CD14-positive monocyte (primary cell): ENCODE measurements around the gene DOK6. TPM values are rescaled to one million over a fixed set of nuclear protein-coding genes. Genes with fewer than 3 reads are reported as not detected.

Experiments
- DNase-seq, 3 donors: peaks; one replicate each; pipeline ENCODE4 v3.0.0-alpha.2; 2011 to 2022
- H2AFZ ChIP-seq: 2 replicates; pipeline ENCODE4 v1.6.0; 2012; ENCODE audit warnings: mild to moderate bottlenecking, low read depth, low read length, inconsistent platforms; ENCODE audit not compliant: insufficient read depth, poor library complexity, severe bottlenecking
- H3K27ac ChIP-seq, 2 donors: 1 replicate in 1 of 2; 2 replicates in 1 of 2; pipeline ENCODE4 v1.5.1; 2012 to 2013; ENCODE audit warnings: low read length in 2 of 2, control low read depth in 1 of 2, inconsistent platforms in 1 of 2, low read depth in 1 of 2, mild to moderate bottlenecking in 1 of 2
- H3K27me3 ChIP-seq, 2 donors: one replicate each; pipeline versions ENCODE4 v1.6.0 to v1.6.1; 2011 to 2013; ENCODE audit warnings: low read length in 2 of 2; ENCODE audit not compliant: control insufficient read depth in 2 of 2, insufficient read depth in 2 of 2
- H3K36me3 ChIP-seq, 2 donors: replicated peaks in 1 of 2; 1 replicate in 1 of 2; 2 replicates in 1 of 2; pipeline versions ENCODE4 v1.5.1 to v1.6.1; 2012 to 2013; ENCODE audit warnings: low read length in 2 of 2, control low read depth in 1 of 2, inconsistent platforms in 1 of 2, mild to moderate bottlenecking in 1 of 2; ENCODE audit not compliant: insufficient read depth in 2 of 2, control insufficient read depth in 1 of 2
- H3K4me1 ChIP-seq, 2 donors: 1 replicate in 1 of 2; 2 replicates in 1 of 2; pipeline versions ENCODE4 v1.5.1 to v1.6.1; 2012 to 2013; ENCODE audit warnings: low read length in 2 of 2, control low read depth in 1 of 2, inconsistent platforms in 1 of 2, mild to moderate bottlenecking in 1 of 2, moderate library complexity in 1 of 2; ENCODE audit not compliant: insufficient read depth in 2 of 2, control insufficient read depth in 1 of 2
- H3K4me2 ChIP-seq: replicated peaks from 2 replicates; pipeline ENCODE3; 2012; ENCODE audit warnings: low read length, moderate library complexity, mild to moderate bottlenecking; ENCODE audit not compliant: poor library complexity, severe bottlenecking; ENCODE audit errors: extremely low read depth
- H3K4me3 ChIP-seq, 3 experiments: fragments of 200-600 bp in 1 of 3; sonication (generic) in 1 of 3; replicated peaks in 1 of 3; 1 replicate in 2 of 3; 2 replicates in 1 of 3; pipeline ENCODE4 v1.5.1; 2011 to 2013; ENCODE audit warnings: low read length in 3 of 3, mild to moderate bottlenecking in 3 of 3, control low read depth in 2 of 3, low read depth in 2 of 3, inconsistent platforms in 1 of 3, moderate library complexity in 1 of 3
- H3K79me2 ChIP-seq: 2 replicates; pipeline ENCODE4 v1.6.0; 2012; ENCODE audit warnings: mild to moderate bottlenecking, control low read depth, inconsistent platforms, low read length, moderate library complexity; ENCODE audit not compliant: insufficient read depth
- H3K9ac ChIP-seq: 2 replicates; pipeline ENCODE4 v1.6.0; 2017; ENCODE audit warnings: low read length, mild to moderate bottlenecking; ENCODE audit not compliant: insufficient read depth, poor library complexity, severe bottlenecking
- H3K9me3 ChIP-seq, 2 donors: replicated peaks in 1 of 2; 1 replicate in 1 of 2; 2 replicates in 1 of 2; pipeline versions ENCODE4 v1.5.1 to v1.6.1; 2012 to 2013; ENCODE audit warnings: low read length in 2 of 2, control low read depth in 1 of 2; ENCODE audit not compliant: control insufficient read depth in 1 of 2, insufficient read depth in 1 of 2
- H4K20me1 ChIP-seq: 2 replicates; pipeline ENCODE4 v1.6.0; 2012; ENCODE audit warnings: mild to moderate bottlenecking, low read length, control low read depth, moderate library complexity; ENCODE audit not compliant: insufficient read depth
- H3K27ac Mint-ChIP-seq, 7 donors: one replicate each; pipeline ENCODE4 v1.8.0; 2020; ENCODE audit warnings: mild to moderate bottlenecking in 7 of 7, mixed read lengths in 7 of 7, moderate library complexity in 6 of 7, inconsistent platforms in 2 of 7
- H3K27me3 Mint-ChIP-seq, 3 donors: one replicate each; pipeline ENCODE4 v1.8.0; 2021 to 2022; ENCODE audit warnings: low read depth in 3 of 3, mild to moderate bottlenecking in 3 of 3, mixed read lengths in 3 of 3, moderate library complexity in 3 of 3, inconsistent platforms in 1 of 3
- H3K36me3 Mint-ChIP-seq, 2 donors: one replicate each; pipeline ENCODE4 v1.8.0; 2020; ENCODE audit warnings: mixed read lengths in 2 of 2, inconsistent platforms in 1 of 2, mild to moderate bottlenecking in 1 of 2
- H3K4me1 Mint-ChIP-seq: one replicate; pipeline ENCODE4 v1.8.0; 2020; ENCODE audit warnings: mild to moderate bottlenecking, mixed read lengths
- H3K4me3 Mint-ChIP-seq, 2 donors: one replicate each; pipeline ENCODE4 v1.8.0; 2020; ENCODE audit warnings: mild to moderate bottlenecking in 2 of 2, mixed read lengths in 2 of 2, moderate library complexity in 1 of 2
- H3K9me3 Mint-ChIP-seq, 7 donors: one replicate each; pipeline ENCODE4 v1.8.0; 2020 to 2022; ENCODE audit warnings: mixed read lengths in 7 of 7, mild to moderate bottlenecking in 6 of 7, moderate library complexity in 6 of 7, inconsistent platforms in 2 of 7
- WGBS: methylation state at CpG from one replicate; pipeline ENCODE4 v1.1.5; 2013; ENCODE audit warnings: missing lambda C conversion rate; ENCODE audit not compliant: insufficient coverage; 5-methylcytosine and 5-hydroxymethylcytosine counted together
- intact Hi-C, 2 donors: fragments of 100-400 bp; cut with micrococcal nuclease; formaldehyde crosslinking; loops; one replicate each; pipeline versions ENCODE4 v1.15.0 to v1.15.1; 2023
- polyA plus RNA-seq, 3 donors: library from polyadenylated mRNA; depleted of rRNA in 1 of 3; unstranded in 2 of 3; stranded (reverse) in 1 of 3; fragments of 300-500 nt in 2 of 3; fragments of >200 nt in 1 of 3; fragmentation: Illumina TruSeq in 2 of 3; gene quantifications; 1 replicate in 2 of 3; 2 replicates in 1 of 3; pipeline ENCODE4 v1.2.3, GENCODE V29; 2012 to 2021
- TF ChIP-seq, protein P1 (sequence below): fragments of 200-600 bp; IDR thresholded peaks from one replicate; pipeline ENCODE4 v1.8.0; 2022; ENCODE audit warnings: antibody characterized with exemption, mild to moderate bottlenecking

Gene DOK6
- polyA plus RNA-seq, 3 donors: not detected

GRCh38 chr18:69736730-69737129 lies 336.0 kb downstream of the DOK6 start:
- Histone ChIP-seq H3K79me2 (no peaks in the 10 kb centered on the region), H3K36me3 (no peaks in the 10 kb centered on the region), H3K4me2 (no peak overlapping the region), H3K9me3 (peaks cover 7 to 8% of the 10 kb centered on the region in 2 donors), H3K27ac (no peak overlapping the region), H3K27me3 (no peaks in the 10 kb centered on the region), H3K4me1 (no peaks in the 10 kb centered on the region), H2AFZ (no peak overlapping the region), H4K20me1 (no peaks in the 10 kb centered on the region), H3K9ac (no peak overlapping the region), H3K4me3 (no peak overlapping the region)
- intact Hi-C loops: no loop called here
- no peak overlapping the region for H3K4me3 Mint-ChIP-seq
- TF ChIP-seq, protein P1, sequence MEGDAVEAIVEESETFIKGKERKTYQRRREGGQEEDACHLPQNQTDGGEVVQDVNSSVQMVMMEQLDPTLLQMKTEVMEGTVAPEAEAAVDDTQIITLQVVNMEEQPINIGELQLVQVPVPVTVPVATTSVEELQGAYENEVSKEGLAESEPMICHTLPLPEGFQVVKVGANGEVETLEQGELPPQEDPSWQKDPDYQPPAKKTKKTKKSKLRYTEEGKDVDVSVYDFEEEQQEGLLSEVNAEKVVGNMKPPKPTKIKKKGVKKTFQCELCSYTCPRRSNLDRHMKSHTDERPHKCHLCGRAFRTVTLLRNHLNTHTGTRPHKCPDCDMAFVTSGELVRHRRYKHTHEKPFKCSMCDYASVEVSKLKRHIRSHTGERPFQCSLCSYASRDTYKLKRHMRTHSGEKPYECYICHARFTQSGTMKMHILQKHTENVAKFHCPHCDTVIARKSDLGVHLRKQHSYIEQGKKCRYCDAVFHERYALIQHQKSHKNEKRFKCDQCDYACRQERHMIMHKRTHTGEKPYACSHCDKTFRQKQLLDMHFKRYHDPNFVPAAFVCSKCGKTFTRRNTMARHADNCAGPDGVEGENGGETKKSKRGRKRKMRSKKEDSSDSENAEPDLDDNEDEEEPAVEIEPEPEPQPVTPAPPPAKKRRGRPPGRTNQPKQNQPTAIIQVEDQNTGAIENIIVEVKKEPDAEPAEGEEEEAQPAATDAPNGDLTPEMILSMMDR: no peak
- no peaks in the 10 kb centered on the region for H3K36me3 Mint-ChIP-seq
- no CpG with 5 or more reads among the region's 2 CpGs for WGBS
- DNase-seq: no peak
- H3K4me1 Mint-ChIP-seq: no peaks in the 10 kb centered on the region
- peaks cover 0 to 2% (median 0%) of the 10 kb centered on the region in 3 donors for H3K27me3 Mint-ChIP-seq
- no peak overlapping the region for H3K27ac Mint-ChIP-seq
- peaks cover 0 to 8% (median 2%) of the 10 kb centered on the region in 7 donors for H3K9me3 Mint-ChIP-seq

DNA sequence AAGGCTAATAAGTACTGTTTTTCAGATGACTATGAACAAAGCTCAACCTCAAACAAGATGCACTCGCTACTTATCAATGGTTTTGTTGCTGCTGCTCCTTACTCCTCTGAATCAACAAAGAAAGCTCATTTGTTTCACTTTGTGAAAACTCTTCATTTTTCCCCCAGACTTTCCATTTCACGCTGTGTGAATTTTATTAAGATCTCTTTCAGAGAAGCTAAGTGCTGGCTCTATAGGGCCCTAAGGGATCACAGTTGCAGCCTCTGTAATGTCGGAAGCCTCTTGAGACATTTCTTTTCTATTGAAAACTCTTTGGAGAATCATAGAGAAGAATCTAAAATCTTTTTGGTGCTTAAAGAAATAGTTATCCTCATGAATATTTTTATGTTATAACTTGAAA lies 337.2 kb downstream of the DOK6 start:
- Histone ChIP-seq H3K79me2 (no peaks in the 10 kb centered on the region), H3K4me1 (no peaks in the 10 kb centered on the region), H3K36me3 (no peaks in the 10 kb centered on the region), H3K9me3 (peaks cover 7 to 8% of the 10 kb centered on the region in 2 donors), H4K20me1 (no peaks in the 10 kb centered on the region), H3K4me3 (no peak overlapping the region), H3K9ac (no peak overlapping the region), H2AFZ (no peak overlapping the region), H3K4me2 (no peak overlapping the region), H3K27ac (no peak overlapping the region), H3K27me3 (no peaks in the 10 kb centered on the region)
- TF ChIP-seq, protein P1: no peak
- DNase-seq: no peak
- intact Hi-C loops: no loop called here
- no peaks in the 10 kb centered on the region for H3K36me3 Mint-ChIP-seq
- no peak overlapping the region for H3K4me3 Mint-ChIP-seq
- H3K27ac Mint-ChIP-seq: no peak overlapping the region
- peaks cover 0 to 2% (median 0%) of the 10 kb centered on the region in 3 donors for H3K27me3 Mint-ChIP-seq
- no CpG with 5 or more reads among the region's 3 CpGs for WGBS
- H3K9me3 Mint-ChIP-seq: peaks cover 0 to 8% (median 2%) of the 10 kb centered on the region in 7 donors
- H3K4me1 Mint-ChIP-seq: no peaks in the 10 kb centered on the region
